HG02885 (cell line): ENCODE results near the gene PRLH.

Source experiments
- ATAC-seq: cut with Tn5 transposase; IDR thresholded peaks from one replicate; pipeline ENCODE4 v1.9.1; 2021; ENCODE audit warnings: mild to moderate bottlenecking; ENCODE audit not compliant: unreplicated experiment, poor library complexity

PRLH gene

GRCh38 chr2:237566401-237567235 lies at the start of gene PRLH:
PRLH (plus strand) TSS chr2:237566574; CDS start chr2:237566574, 0 bp downstream.
- ATAC-seq = no peak

GRCh38 chr2:237517163-237517562 lies 49.2 kb upstream of the PRLH start:
- no peak for ATAC-seq

- no peak for ATAC-seq
Measured at GRCh38 chr2:237517990-237518389, 48.4 kb upstream of the PRLH start.

DNA sequence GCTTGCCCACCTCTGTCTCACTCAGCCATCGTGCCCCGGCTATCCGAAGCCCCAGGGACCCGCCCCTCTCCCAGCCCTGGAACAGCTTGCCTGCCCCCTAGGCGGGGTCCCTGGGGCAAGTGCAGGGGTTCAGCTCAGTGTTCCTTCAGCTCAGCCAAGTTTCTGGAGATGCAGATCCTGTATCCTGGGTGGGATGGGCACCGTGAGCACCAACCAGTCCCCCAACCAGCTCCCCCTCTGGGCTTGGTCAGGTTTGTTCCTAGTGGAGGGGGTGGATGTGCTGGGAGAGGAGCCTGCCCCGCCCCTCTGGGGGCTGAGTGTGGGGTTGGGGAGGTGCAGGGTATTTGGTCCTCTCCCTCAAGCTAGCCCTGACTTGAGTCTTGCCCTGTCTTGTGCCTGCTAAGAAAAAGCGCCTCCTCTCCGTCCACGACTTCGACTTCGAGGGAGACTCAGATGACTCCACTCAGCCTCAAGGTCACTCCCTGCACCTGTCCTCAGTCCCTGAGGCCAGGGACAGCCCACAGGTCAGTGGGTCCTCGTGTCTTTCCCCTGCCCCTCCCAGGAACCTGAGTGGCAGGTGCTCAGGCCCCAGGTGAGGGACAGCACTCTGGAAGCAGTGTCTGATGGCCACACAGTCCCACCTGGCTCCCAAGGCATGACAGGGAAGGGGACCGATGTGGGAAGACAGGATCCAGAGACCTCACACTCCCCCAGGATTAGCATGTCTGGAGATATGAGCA lies 46.7 kb upstream of the PRLH start:
- ATAC-seq = no peak

GRCh38 chr2:237520290-237520689 lies 46.1 kb upstream of the PRLH start:
- no peak for ATAC-seq

- no peak for ATAC-seq
Measured at GRCh38 chr2:237524631-237525030, 41.7 kb upstream of the PRLH start.

DNA sequence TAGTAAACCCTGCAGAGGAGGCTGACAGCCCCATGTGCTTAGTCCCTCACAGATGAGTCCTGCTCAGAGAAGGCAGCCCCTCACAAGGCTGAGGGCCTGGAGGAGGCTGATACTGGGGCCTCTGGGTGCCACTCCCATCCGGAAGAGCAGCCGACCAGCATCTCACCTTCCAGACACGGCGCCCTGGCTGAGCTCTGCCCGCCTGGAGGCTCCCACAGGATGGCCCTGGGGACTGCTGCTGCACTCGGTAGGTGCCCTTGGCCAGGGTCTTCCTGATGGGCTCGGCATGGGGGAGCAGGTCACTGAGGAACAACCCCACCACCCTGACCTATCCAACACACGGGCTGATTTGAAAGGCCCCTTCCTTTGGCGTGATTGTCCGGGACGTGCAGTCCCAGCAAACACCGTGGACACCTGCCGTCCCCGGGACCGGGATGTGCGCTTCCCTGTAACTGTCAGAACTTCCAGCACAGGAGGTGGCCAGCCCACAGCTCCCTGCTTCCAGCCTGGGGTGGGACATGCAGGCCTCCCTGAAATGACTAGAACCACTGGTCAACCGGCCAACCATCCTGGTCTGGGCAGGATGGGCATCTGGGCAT lies 40.7 kb upstream of the PRLH start:
- no peak for ATAC-seq

DNA sequence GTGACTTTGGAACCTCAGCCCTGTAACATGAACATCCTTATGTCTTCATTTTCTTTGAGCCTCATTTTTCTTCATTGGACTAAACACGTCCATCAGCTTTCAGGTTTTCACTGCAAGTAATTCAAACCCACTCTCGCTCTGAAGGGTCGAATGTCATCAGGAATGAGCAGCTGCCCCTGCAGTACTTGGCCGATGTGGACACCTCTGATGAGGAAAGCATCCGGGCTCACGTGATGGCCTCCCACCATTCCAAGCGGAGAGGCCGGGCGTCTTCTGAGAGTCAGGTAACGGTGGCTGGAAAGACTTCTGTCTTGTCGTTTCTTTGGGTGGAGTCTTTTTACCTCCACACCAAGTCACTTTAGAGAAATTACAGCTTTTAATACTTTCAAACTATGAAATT lies 39.1 kb upstream of the PRLH start:
- ATAC-seq = no peak

DNA sequence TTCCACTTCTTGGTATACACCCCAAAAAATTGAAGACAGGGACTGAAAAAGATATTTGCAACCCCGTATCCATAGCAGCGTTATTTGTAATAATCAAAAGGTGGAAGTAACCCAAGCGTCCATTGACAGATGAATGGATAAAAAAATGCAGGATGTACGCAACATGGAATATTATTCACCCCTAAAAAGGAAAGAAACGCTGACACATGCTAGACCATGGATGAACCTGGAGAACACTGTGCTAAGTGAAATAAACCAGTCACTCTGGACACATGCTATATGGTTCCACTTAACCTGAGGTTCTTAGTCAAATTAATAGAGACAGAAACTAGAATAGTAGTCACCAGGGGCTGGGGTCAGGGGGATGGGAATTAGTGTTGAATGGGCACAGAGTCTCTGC lies 38.6 kb upstream of the PRLH start:
- no peak for ATAC-seq

- peak; percentile 72 for ATAC-seq
Measured at GRCh38 chr2:237529452-237530402, 36.6 kb upstream of the PRLH start.

DNA sequence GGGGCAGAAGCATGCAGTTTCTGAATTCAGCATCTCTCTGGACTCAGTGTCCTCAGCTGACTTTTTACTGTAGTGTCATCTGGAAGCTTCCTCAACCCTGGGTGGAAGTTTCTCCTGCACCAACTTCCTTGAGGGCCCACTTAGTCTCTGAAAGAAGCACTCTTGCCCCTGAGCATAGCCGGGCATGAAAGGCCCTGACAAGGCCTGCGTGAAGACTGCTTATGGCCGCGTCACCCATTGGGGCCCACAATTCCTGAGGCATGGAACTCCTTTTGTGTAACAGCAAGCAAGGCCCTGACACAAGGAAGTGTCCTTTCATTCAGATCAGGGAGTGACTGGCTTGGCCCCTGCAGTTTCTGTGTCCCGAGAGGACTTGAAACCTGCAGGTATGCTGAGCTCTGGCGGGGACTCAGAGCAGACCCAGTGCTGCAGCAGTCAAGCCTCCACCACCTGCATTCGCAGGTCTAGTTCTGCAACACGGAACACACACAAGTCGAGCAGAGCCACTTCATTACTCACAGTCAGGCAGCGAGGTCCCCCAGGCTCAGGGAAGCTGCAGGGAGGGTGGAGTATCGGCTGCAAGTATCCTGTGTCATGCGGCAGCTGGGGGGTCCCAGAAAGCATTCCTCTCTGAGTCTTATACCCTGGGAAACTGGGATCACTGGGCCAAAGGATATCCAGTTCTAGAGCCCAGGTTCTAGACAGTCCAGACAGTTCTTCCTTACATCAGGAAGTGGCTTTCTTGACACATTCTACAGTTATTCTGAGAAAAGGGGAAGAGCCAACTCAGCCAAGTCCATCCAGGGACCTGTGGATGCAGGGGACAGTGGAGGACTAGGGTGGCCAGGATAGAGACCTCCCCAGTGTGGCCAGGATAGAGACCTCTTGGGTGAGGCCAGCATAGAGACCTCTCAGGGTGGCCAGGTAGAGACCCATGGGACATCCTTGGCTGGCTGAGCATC lies 35.6 kb upstream of the PRLH start:
- peak; percentile 59 for ATAC-seq

GRCh38 chr2:237532160-237532559 lies 34.2 kb upstream of the PRLH start:
- ATAC-seq = no peak

DNA sequence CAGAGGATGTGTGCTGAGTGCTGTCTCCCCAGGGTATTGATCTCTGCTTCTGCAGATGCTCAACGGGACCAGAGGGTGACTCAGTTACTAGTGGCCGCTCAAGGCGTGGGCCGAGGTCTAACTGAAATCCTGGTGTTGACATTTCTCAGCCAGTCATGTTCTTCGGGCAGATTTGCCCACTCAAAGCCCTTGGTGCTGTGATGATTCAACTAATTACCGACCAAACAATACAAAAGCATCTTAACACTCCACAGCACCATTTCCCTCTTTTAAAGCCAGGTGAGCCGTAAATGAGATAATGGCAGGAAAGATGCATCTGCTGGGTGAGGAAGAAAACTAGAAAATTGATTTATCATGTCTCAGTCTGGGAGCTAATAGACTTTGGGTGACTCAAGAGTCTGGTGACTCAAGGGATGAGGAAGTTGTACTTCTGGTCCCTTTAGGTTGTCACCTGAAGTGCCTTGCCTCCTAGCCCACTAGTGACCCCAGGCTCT lies 32.7 kb upstream of the PRLH start:
- ATAC-seq = no peak

GRCh38 chr2:237534380-237534779 lies 32.0 kb upstream of the PRLH start:
- no peak for ATAC-seq

- no peak for ATAC-seq
Measured at GRCh38 chr2:237535385-237536082, 30.8 kb upstream of the PRLH start.

- no peak for ATAC-seq
Measured at GRCh38 chr2:237536083-237536415, 30.3 kb upstream of the PRLH start.

DNA sequence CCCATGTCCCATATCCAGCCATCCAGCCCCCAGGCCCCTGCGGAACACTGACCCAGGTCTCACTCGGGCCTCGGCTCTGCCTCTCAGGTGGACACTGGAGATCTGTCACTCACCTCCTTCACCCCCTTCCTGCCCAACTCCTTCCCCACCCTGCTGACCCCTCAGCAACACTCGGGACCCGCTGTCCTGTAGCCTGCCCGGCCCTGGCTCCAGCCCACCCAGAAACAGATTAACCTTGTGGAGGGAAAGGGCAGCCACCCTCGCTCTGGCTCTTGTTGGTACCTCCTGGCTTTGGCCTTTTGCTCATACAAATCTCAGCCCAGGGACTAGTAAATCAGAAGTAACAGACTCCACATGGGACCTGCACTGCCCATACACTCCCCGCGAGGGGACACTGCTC lies 29.8 kb upstream of the PRLH start:
- ATAC-seq = no peak

- no peak for ATAC-seq
Measured at GRCh38 chr2:237538001-237538720, 28.2 kb upstream of the PRLH start.
